IPS-15b (cell line): ENCODE measurements around the gene SLC35B3.
A peak's percentile ranks its signal among the peaks of the same experiment; 100 is the strongest.
"Not testable (repeated sequence)": the region's sequence is repeated elsewhere in the genome, so short reads cannot be mapped to it uniquely, and the experiment has no call there.

Experiments
- H3K27me3 ChIP-seq: one replicate; pipeline ENCODE4 v1.6.1; 2013; ENCODE audit warnings: low read length; ENCODE audit not compliant: control insufficient read depth, insufficient read depth
- H3K36me3 ChIP-seq: one replicate; pipeline ENCODE4 v1.6.1; 2013; ENCODE audit warnings: low read length; ENCODE audit not compliant: control insufficient read depth, insufficient read depth
- H3K4me1 ChIP-seq: one replicate; pipeline ENCODE4 v1.6.1; 2013; ENCODE audit warnings: mild to moderate bottlenecking, low read length; ENCODE audit not compliant: control insufficient read depth, insufficient read depth
- H3K4me3 ChIP-seq: one replicate; pipeline ENCODE4 v1.5.1; 2013; ENCODE audit warnings: low read depth, low read length
- H3K9ac ChIP-seq: one replicate; pipeline ENCODE4 v1.6.1; 2013; ENCODE audit warnings: low read depth, mild to moderate bottlenecking, low read length
- H3K9me3 ChIP-seq: one replicate; pipeline ENCODE4 v1.6.1; 2013; ENCODE audit warnings: mild to moderate bottlenecking, low read length; ENCODE audit not compliant: control insufficient read depth, insufficient read depth

Gene SLC35B3

GRCh38 chr6:8435093-8435844 is at the start of gene SLC35B3:
TSS of gene SLC35B3 (minus strand) at chr6:8435545.
- Histone ChIP-seq H3K36me3 (no peaks in the 10 kb centered on the region), H3K27me3 (no peaks in the 10 kb centered on the region), H3K4me3 (peak within 1 kb of the TSS; percentile 99)

GRCh38 chr6:8483650-8484049 is 48.3 kb upstream of the SLC35B3 start:
- H3K36me3 ChIP-seq, result no peaks in the 10 kb centered on the region
- no peaks in the 10 kb centered on the region for H3K9me3 ChIP-seq
- H3K4me1 ChIP-seq, result no peaks in the 10 kb centered on the region
- no peak overlapping the region for H3K9ac ChIP-seq
- H3K27me3 ChIP-seq, result no peaks in the 10 kb centered on the region
- H3K4me3 ChIP-seq, result no peak overlapping the region

More at GRCh38 chr6:8435093-8435844, at the start of gene SLC35B3:
- Histone ChIP-seq H3K4me1 (peaks cover 8% of the 10 kb centered on the region), H3K9me3 (no peaks in the 10 kb centered on the region), H3K9ac (peak within 1 kb of the TSS; percentile 86)

- no peaks in the 10 kb centered on the region for H3K9me3 ChIP-seq
- no peaks in the 10 kb centered on the region for H3K4me1 ChIP-seq
- no peak overlapping the region for H3K4me3 ChIP-seq
- no peaks in the 10 kb centered on the region for H3K27me3 ChIP-seq
- H3K36me3 ChIP-seq, result no peaks in the 10 kb centered on the region
- no peak overlapping the region for H3K9ac ChIP-seq
Observed at GRCh38 chr6:8481727-8482126, 46.4 kb upstream of the SLC35B3 start.

- H3K36me3 ChIP-seq, result no peaks in the 10 kb centered on the region
- no peaks in the 10 kb centered on the region for H3K9me3 ChIP-seq
- H3K9ac ChIP-seq, result no peak overlapping the region
- no peaks in the 10 kb centered on the region for H3K27me3 ChIP-seq
- no peak overlapping the region for H3K4me3 ChIP-seq
- H3K4me1 ChIP-seq, result no peaks in the 10 kb centered on the region
Observed at GRCh38 chr6:8478418-8478817, 43.1 kb upstream of the SLC35B3 start.

- no peaks in the 10 kb centered on the region for H3K27me3 ChIP-seq
- no peaks in the 10 kb centered on the region for H3K4me1 ChIP-seq
- no peak overlapping the region for H3K9ac ChIP-seq
- no peaks in the 10 kb centered on the region for H3K9me3 ChIP-seq
- no peaks in the 10 kb centered on the region for H3K36me3 ChIP-seq
- no peak overlapping the region for H3K4me3 ChIP-seq
Observed at GRCh38 chr6:8476656-8477055, 41.3 kb upstream of the SLC35B3 start.

GRCh38 chr6:8468552-8469356 is 33.4 kb upstream of the SLC35B3 start:
- Histone ChIP-seq H3K9me3 (no peaks in the 10 kb centered on the region), H3K4me3 (no peak overlapping the region), H3K36me3 (no peaks in the 10 kb centered on the region), H3K4me1 (no peaks in the 10 kb centered on the region), H3K9ac (no peak overlapping the region), H3K27me3 (no peaks in the 10 kb centered on the region)

GRCh38 chr6:8462694-8463093 is 27.3 kb upstream of the SLC35B3 start:
- no peaks in the 10 kb centered on the region for H3K36me3 ChIP-seq
- no peaks in the 10 kb centered on the region for H3K4me1 ChIP-seq
- H3K9ac ChIP-seq, result no peak overlapping the region
- no peaks in the 10 kb centered on the region for H3K27me3 ChIP-seq
- H3K4me3 ChIP-seq, result no peak overlapping the region
- H3K9me3 ChIP-seq, result no peaks in the 10 kb centered on the region

GRCh38 chr6:8462169-8462568 is 26.8 kb upstream of the SLC35B3 start:
- Histone ChIP-seq H3K4me1 (no peaks in the 10 kb centered on the region), H3K27me3 (no peaks in the 10 kb centered on the region), H3K9ac (no peak overlapping the region), H3K36me3 (no peaks in the 10 kb centered on the region), H3K9me3 (no peaks in the 10 kb centered on the region), H3K4me3 (no peak overlapping the region)

GRCh38 chr6:8446391-8446790 is 11.0 kb upstream of the SLC35B3 start:
- H3K9me3 ChIP-seq, result no peaks in the 10 kb centered on the region
- no peaks in the 10 kb centered on the region for H3K4me1 ChIP-seq
- no peaks in the 10 kb centered on the region for H3K36me3 ChIP-seq
- no peaks in the 10 kb centered on the region for H3K27me3 ChIP-seq
- no peak overlapping the region for H3K4me3 ChIP-seq
- no peak overlapping the region for H3K9ac ChIP-seq

- not testable (repeated sequence) for H3K36me3 ChIP-seq, H3K4me3 ChIP-seq, H3K4me1 ChIP-seq, H3K9me3 ChIP-seq, H3K27me3 ChIP-seq, H3K9ac ChIP-seq
Observed at GRCh38 chr6:8445930-8446329, 10.6 kb upstream of the SLC35B3 start.

- H3K27me3 ChIP-seq, result no peaks in the 10 kb centered on the region
- H3K4me1 ChIP-seq, result no peaks in the 10 kb centered on the region
- H3K36me3 ChIP-seq, result no peaks in the 10 kb centered on the region
- H3K4me3 ChIP-seq, result no peak overlapping the region
- no peak overlapping the region for H3K9ac ChIP-seq
- no peaks in the 10 kb centered on the region for H3K9me3 ChIP-seq
Observed at GRCh38 chr6:8442150-8442549, 6.8 kb upstream of the SLC35B3 start.

GRCh38 chr6:8441452-8441851 is 6.1 kb upstream of the SLC35B3 start:
- H3K4me3 ChIP-seq, result no peak overlapping the region
- no peaks in the 10 kb centered on the region for H3K36me3 ChIP-seq
- H3K9ac ChIP-seq, result no peak overlapping the region
- peaks cover under 1% of the 10 kb centered on the region for H3K4me1 ChIP-seq
- H3K9me3 ChIP-seq, result no peaks in the 10 kb centered on the region
- H3K27me3 ChIP-seq, result no peaks in the 10 kb centered on the region
